Measurements from ENCODE around the gene OPRD1.

GRCh38 chr1:28889357-28889756 is 77.4 kb downstream of the OPRD1 start:
- no peak for TF ChIP-seq POLR2A (IDR thresholded peaks at IDR 0.05; ENCODE audit: low read depth, low read length)
- TF ChIP-seq CTCF (conservative IDR thresholded peaks at IDR 0.05; ENCODE audit: low read depth, low read length) = no peak
